Glutamatergic neuron (in vitro differentiated cells): ENCODE results near the gene LRWD1. TPM values are rescaled to one million over a fixed set of nuclear protein-coding genes. Genes with fewer than 3 reads are reported as not detected.

Experiments
- DNase-seq: peaks from one replicate; pipeline ENCODE4 v3.0.0; 2022
- H3K27ac Mint-ChIP-seq: one replicate; pipeline ENCODE4 v1.8.0; 2020; ENCODE audit warnings: mild to moderate bottlenecking, mixed read lengths, inconsistent platforms; ENCODE audit not compliant: unreplicated experiment
- H3K27me3 Mint-ChIP-seq: one replicate; pipeline ENCODE4 v1.8.0; 2020; ENCODE audit warnings: mild to moderate bottlenecking, moderate library complexity, mixed read lengths, inconsistent platforms; ENCODE audit not compliant: unreplicated experiment
- H3K36me3 Mint-ChIP-seq: one replicate; pipeline ENCODE4 v1.8.0; 2020; ENCODE audit warnings: mild to moderate bottlenecking, mixed read lengths, inconsistent platforms; ENCODE audit not compliant: unreplicated experiment
- H3K4me1 Mint-ChIP-seq: one replicate; pipeline ENCODE4 v1.8.0; 2020; ENCODE audit warnings: mild to moderate bottlenecking, low read depth, mixed read lengths, inconsistent platforms; ENCODE audit not compliant: unreplicated experiment
- H3K4me3 Mint-ChIP-seq: one replicate; pipeline ENCODE4 v1.8.0; 2020; ENCODE audit warnings: mild to moderate bottlenecking, mixed read lengths, inconsistent platforms; ENCODE audit not compliant: unreplicated experiment
- H3K9me3 Mint-ChIP-seq: one replicate; pipeline ENCODE4 v1.8.0; 2020; ENCODE audit warnings: mild to moderate bottlenecking, moderate library complexity, mixed read lengths, inconsistent platforms; ENCODE audit not compliant: unreplicated experiment
- total RNA-seq: library from RNA; stranded (reverse); fragmentation: NEBNext Ultra II Directional; extraction: Animal tissue kit (Norgen Biotek cat#: 25700); gene quantifications from one replicate; pipeline ENCODE4 v1.2.1, GENCODE V29; 2021; ENCODE audit not compliant: unreplicated experiment
- TF ChIP-seq, protein P1 (sequence below): fragments of 200-600 bp; sonication (generic); IDR thresholded peaks from one replicate; pipeline ENCODE4 v1.5.0; 2021; ENCODE audit not compliant: partially characterized antibody, unreplicated experiment

Gene LRWD1
- total RNA-seq, 1 donor from 2014 or later: 37.0 TPM

DNA sequence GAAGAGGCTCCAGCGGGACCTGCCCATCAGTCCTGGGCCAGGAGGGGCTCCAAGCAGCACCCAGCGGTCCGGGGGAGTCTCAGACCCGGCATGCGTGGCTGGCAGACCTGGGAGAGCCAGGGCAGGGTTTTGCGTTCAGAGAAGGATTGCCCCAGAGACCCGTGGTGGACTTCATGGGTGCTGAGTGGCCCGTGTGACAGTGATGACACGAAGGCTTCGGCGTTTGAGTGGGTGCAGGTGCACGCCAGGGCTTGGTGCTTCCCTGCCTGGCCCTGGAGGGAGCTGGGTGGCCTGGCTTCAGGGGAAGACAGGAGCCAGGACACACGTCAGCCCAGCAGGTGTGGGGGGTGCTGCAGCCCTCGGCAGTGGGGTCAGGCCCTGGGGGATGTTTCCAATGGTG, 17.5 kb upstream of the LRWD1 start:
- no peaks in the 10 kb centered on the region for H3K36me3 Mint-ChIP-seq
- H3K9me3 Mint-ChIP-seq: no peaks in the 10 kb centered on the region
- TF ChIP-seq, protein P1, sequence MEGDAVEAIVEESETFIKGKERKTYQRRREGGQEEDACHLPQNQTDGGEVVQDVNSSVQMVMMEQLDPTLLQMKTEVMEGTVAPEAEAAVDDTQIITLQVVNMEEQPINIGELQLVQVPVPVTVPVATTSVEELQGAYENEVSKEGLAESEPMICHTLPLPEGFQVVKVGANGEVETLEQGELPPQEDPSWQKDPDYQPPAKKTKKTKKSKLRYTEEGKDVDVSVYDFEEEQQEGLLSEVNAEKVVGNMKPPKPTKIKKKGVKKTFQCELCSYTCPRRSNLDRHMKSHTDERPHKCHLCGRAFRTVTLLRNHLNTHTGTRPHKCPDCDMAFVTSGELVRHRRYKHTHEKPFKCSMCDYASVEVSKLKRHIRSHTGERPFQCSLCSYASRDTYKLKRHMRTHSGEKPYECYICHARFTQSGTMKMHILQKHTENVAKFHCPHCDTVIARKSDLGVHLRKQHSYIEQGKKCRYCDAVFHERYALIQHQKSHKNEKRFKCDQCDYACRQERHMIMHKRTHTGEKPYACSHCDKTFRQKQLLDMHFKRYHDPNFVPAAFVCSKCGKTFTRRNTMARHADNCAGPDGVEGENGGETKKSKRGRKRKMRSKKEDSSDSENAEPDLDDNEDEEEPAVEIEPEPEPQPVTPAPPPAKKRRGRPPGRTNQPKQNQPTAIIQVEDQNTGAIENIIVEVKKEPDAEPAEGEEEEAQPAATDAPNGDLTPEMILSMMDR: no peak
- H3K4me1 Mint-ChIP-seq: no peaks in the 10 kb centered on the region
- no peak overlapping the region for H3K27ac Mint-ChIP-seq
- no peak for DNase-seq
- peaks cover 4% of the 10 kb centered on the region for H3K27me3 Mint-ChIP-seq
- H3K4me3 Mint-ChIP-seq: no peak overlapping the region

GRCh38 chr7:102449136-102449535, 15.6 kb upstream of the LRWD1 start:
- H3K36me3 Mint-ChIP-seq: no peaks in the 10 kb centered on the region
- H3K27ac Mint-ChIP-seq: no peak overlapping the region
- peaks cover 4% of the 10 kb centered on the region for H3K27me3 Mint-ChIP-seq
- no peaks in the 10 kb centered on the region for H3K9me3 Mint-ChIP-seq
- TF ChIP-seq, protein P1: no peak
- no peak overlapping the region for H3K4me3 Mint-ChIP-seq
- DNase-seq: no peak
- H3K4me1 Mint-ChIP-seq: no peaks in the 10 kb centered on the region

GRCh38 chr7:102450242-102450641, 14.5 kb upstream of the LRWD1 start:
- H3K27ac Mint-ChIP-seq: no peak overlapping the region
- DNase-seq: no peak

DNA sequence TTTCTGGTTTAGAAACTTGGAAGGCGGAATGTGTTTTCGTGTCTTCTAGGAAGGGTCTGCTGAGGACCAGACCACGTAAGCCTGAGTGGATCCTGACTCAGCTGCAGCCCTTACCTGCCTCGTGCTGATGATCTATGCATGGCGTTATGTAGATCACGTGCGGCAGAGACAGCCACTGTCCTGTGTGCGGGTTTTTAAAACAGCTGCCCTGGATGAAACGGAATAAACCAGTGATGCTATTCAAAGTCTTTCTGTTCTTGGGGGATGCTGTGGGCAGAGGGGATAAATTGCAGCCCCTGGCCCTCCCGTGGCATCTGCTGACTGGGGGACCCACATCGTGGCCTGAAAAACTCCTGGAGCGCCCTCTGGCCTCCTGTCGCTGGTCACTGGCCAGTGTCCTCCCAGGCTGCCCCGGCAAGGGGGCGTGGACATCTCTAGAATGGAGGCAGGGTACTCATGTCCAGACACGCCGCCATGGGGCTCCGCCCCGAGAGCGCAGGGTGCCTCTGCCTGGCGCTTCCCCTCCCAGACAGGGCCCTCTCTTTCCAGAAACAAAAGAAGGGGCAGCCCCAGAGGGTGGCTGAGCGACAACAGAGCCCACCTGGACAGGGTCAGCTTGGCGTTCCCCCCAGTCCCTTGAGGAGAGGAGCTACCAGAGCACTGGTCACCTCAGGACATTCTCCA, 13.3 kb upstream of the LRWD1 start:
- H3K36me3 Mint-ChIP-seq: no peaks in the 10 kb centered on the region
- TF ChIP-seq, protein P1: no peak
- H3K4me1 Mint-ChIP-seq: no peaks in the 10 kb centered on the region
- H3K27me3 Mint-ChIP-seq: peaks cover 2% of the 10 kb centered on the region
- no peak for DNase-seq
- no peak overlapping the region for H3K27ac Mint-ChIP-seq
- no peaks in the 10 kb centered on the region for H3K9me3 Mint-ChIP-seq
- H3K4me3 Mint-ChIP-seq: no peak overlapping the region

More at GRCh38 chr7:102450242-102450641, 14.5 kb upstream of the LRWD1 start:
- no peaks in the 10 kb centered on the region for H3K4me1 Mint-ChIP-seq
- TF ChIP-seq, protein P1: no peak
- no peaks in the 10 kb centered on the region for H3K9me3 Mint-ChIP-seq
- H3K36me3 Mint-ChIP-seq: no peaks in the 10 kb centered on the region
- H3K27me3 Mint-ChIP-seq: peaks cover 2% of the 10 kb centered on the region
- no peak overlapping the region for H3K4me3 Mint-ChIP-seq

- H3K4me1 Mint-ChIP-seq: no peaks in the 10 kb centered on the region
- peaks cover 2% of the 10 kb centered on the region for H3K27me3 Mint-ChIP-seq
- no peak overlapping the region for H3K4me3 Mint-ChIP-seq
- no peaks in the 10 kb centered on the region for H3K9me3 Mint-ChIP-seq
- TF ChIP-seq, protein P1: no peak
- DNase-seq: no peak
- H3K27ac Mint-ChIP-seq: no peak overlapping the region
- H3K36me3 Mint-ChIP-seq: no peaks in the 10 kb centered on the region
These were observed 12.3 kb upstream of the LRWD1 start for GRCh38 chr7:102452451-102452850.
